ENCODE data around the gene CLPSL1.

GRCh38 chr6:35786810-35787209, 6.0 kb downstream of the CLPSL1 start:
- TF ChIP-seq CTCF (conservative IDR thresholded peaks at IDR 0.05; ENCODE audit: low read depth, low read length) (no peak), FOS (IDR thresholded peaks at IDR 0.05; ENCODE audit: low read depth, low read length) (no peak), RCOR1 (IDR thresholded peaks at IDR 0.05; ENCODE audit: insufficient replicate concordance, low read length) (no peak), ELK1 (IDR thresholded peaks at IDR 0.05; ENCODE audit: borderline replicate concordance, low read depth, low read length) (no peak), MXI1 (IDR thresholded peaks at IDR 0.05; ENCODE audit: borderline replicate concordance, low read depth, low read length) (no peak), POLR2A (IDR thresholded peaks at IDR 0.05; ENCODE audit: low read depth, low read length) (no peak), CHD1 (IDR thresholded peaks at IDR 0.05; ENCODE audit: low read depth, low read length) (no peak), BHLHE40 (IDR thresholded peaks at IDR 0.05; ENCODE audit: low read depth, low read length) (no peak), MAZ (IDR thresholded peaks at IDR 0.05; ENCODE audit: borderline replicate concordance, low read depth, low read length) (no peak)
